HCT116 (cell line): ENCODE measurements around the gene KMT2D. TPM values are rescaled to one million over a fixed set of nuclear protein-coding genes. Genes with fewer than 3 reads are reported as not detected.

Experiments used
- ATAC-seq: fragments of 200-7000 bp; cut with Tn5 transposase; 2 replicates; pipeline ENCODE4 v1.9.1; 2020; ENCODE audit warnings: mild to moderate bottlenecking, moderate library complexity
- BruUV-seq: library from RNA; stranded (reverse); fragments of 400-500 nt; replicated peaks from 2 replicates; lab custom pipeline; 2021; lab: Mats Ljungman, UMichigan
- CTCF ChIA-PET: fragments of 300-600 bp; sonication (Branson Sonifier 250); formaldehyde crosslinking; loops from one replicate; lab custom pipeline; 2021; ENCODE audit warnings: antibody characterized with exemption; lab: Charles Lee
- POLR2A ChIA-PET: fragments of 300-600, 350-600 bp; sonication (Branson Sonifier 250); formaldehyde crosslinking; loops from one replicate; lab custom pipeline; 2021; ENCODE audit warnings: antibody characterized with exemption; lab: Charles Lee
- RAD21 ChIA-PET, 2 experiments: fragments of 300-600 bp; sonication (Branson Sonifier 250); formaldehyde crosslinking; loops; one replicate each; lab custom pipeline; 2023; ENCODE audit warnings: low total read pairs in 2 of 2; ENCODE audit not compliant: uncharacterized antibody in 2 of 2, unreplicated experiment in 2 of 2, low non-redundant PET in 1 of 2; lab: Charles Lee
- DNase-seq: peaks from one replicate; pipeline ENCODE4 v3.0.0-alpha.2; 2010; ENCODE audit warnings: low read depth, low spot score
- H2AFZ ChIP-seq: fragments of 200-600 bp; shearing (Covaris generic), sonication (generic); 2 replicates; pipeline ENCODE4 v1.6.1; 2017; ENCODE audit warnings: low read depth, mixed run types, mixed read lengths, antibody characterized with exemption, low read length; ENCODE audit not compliant: poor library complexity, severe bottlenecking
- H3K27ac ChIP-seq: 2 replicates; pipeline ENCODE4 v1.5.1; 2012; ENCODE audit warnings: low read depth, low read length
- H3K27me3 ChIP-seq: fragments of 200-600 bp; sonication (generic); 2 replicates; pipeline ENCODE4 v1.6.1; 2016; ENCODE audit warnings: mixed run types, low read length, mixed read lengths; ENCODE audit not compliant: insufficient read depth
- H3K36me3 ChIP-seq, 2 experiments: fragments of 200-500 bp in 1 of 2; fragments of 200-600 bp in 1 of 2; sonication (Bioruptor generic) in 1 of 2; sonication (generic) in 1 of 2; 2 replicates each; pipeline versions ENCODE4 v1.5.1 to v1.6.1; 2014 to 2016; ENCODE audit warnings: low read length in 2 of 2, inconsistent platforms in 1 of 2, mixed read lengths in 1 of 2, mixed run types in 1 of 2; ENCODE audit not compliant: insufficient read depth in 2 of 2, control insufficient read depth in 1 of 2
- H3K4me1 ChIP-seq, 2 experiments: fragments of 200-600 bp in 1 of 2; sonication (generic) in 1 of 2; 2 replicates each; pipeline versions ENCODE4 v1.5.1 to v1.6.1; 2012 to 2017; ENCODE audit warnings: low read length in 2 of 2, inconsistent platforms in 1 of 2, mild to moderate bottlenecking in 1 of 2, mixed read lengths in 1 of 2, mixed run types in 1 of 2, moderate library complexity in 1 of 2; ENCODE audit not compliant: insufficient read depth in 2 of 2, control insufficient read depth in 1 of 2
- H3K4me2 ChIP-seq: fragments of 200-600 bp; sonication (generic); 2 replicates; pipeline ENCODE4 v1.6.1; 2017; ENCODE audit warnings: mixed run types, low read length, mixed read lengths
- H3K4me3 ChIP-seq, 2 experiments: fragments of 200-600 bp in 1 of 2; sonication (generic) in 1 of 2; replicated peaks in 1 of 2; 2 replicates each; pipeline ENCODE4 v1.5.1; 2011 to 2016; ENCODE audit warnings: low read length in 2 of 2, control low read depth in 1 of 2, low read depth in 1 of 2, mild to moderate bottlenecking in 1 of 2, mixed read lengths in 1 of 2, mixed run types in 1 of 2
- H3K79me2 ChIP-seq: fragments of 200-600 bp; sonication (generic); 2 replicates; pipeline ENCODE4 v1.6.1; 2017; ENCODE audit warnings: mild to moderate bottlenecking, mixed run types, low read length, moderate library complexity, mixed read lengths; ENCODE audit not compliant: insufficient read depth
- H3K9ac ChIP-seq: fragments of 200-600 bp; sonication (generic); 2 replicates; pipeline ENCODE4 v1.6.1; 2016; ENCODE audit warnings: low read length, mixed read lengths
- H3K9me2 ChIP-seq: fragments of 200-600 bp; sonication (generic), shearing (Covaris generic); 2 replicates; pipeline ENCODE4 v1.6.1; 2017; ENCODE audit warnings: mixed run types, mild to moderate bottlenecking, moderate library complexity; ENCODE audit not compliant: insufficient read depth
- H3K9me3 ChIP-seq, 2 experiments: fragments of 200-500 bp in 1 of 2; fragments of 200-600 bp in 1 of 2; sonication (Bioruptor generic) in 1 of 2; sonication (generic) in 1 of 2; 2 replicates each; pipeline ENCODE4 v1.6.1; 2014 to 2017; ENCODE audit warnings: low read length in 2 of 2, mixed read lengths in 2 of 2, inconsistent platforms in 1 of 2, low read depth in 1 of 2, mild to moderate bottlenecking in 1 of 2, mixed run types in 1 of 2, moderate library complexity in 1 of 2; ENCODE audit not compliant: control insufficient read depth in 1 of 2, insufficient read depth in 1 of 2
- H4K20me1 ChIP-seq: fragments of 200-600 bp; sonication (generic), shearing (Covaris generic); 2 replicates; pipeline ENCODE4 v1.6.1; 2017; ENCODE audit warnings: mixed run types, mild to moderate bottlenecking, moderate library complexity; ENCODE audit not compliant: insufficient read depth
- CEBPB ChIP-seq: IDR thresholded peaks from 2 replicates; pipeline ENCODE4 v1.6.1; 2012; ENCODE audit warnings: low read depth
- CTCF ChIP-seq, 3 experiments: fragments of 200-600 bp in 1 of 3; sonication (generic) in 1 of 3; IDR thresholded peaks in 2 of 3; conservative IDR thresholded peaks in 1 of 3; 2 replicates each; pipeline ENCODE4 v1.5.1; 2012 to 2017; ENCODE audit warnings: low read depth in 2 of 3, low read length in 2 of 3, antibody characterized with exemption in 1 of 3, borderline replicate concordance in 1 of 3, control low read depth in 1 of 3, mild to moderate bottlenecking in 1 of 3, mixed read lengths in 1 of 3, mixed run types in 1 of 3, moderate library complexity in 1 of 3; ENCODE audit not compliant: insufficient read depth in 1 of 3
- EGR1 ChIP-seq: IDR thresholded peaks from 2 replicates; pipeline ENCODE4 v1.6.1; 2012; ENCODE audit warnings: low read depth
- MAX ChIP-seq: IDR thresholded peaks from 2 replicates; pipeline ENCODE4 v1.6.1; 2012
- POLR2A ChIP-seq: IDR thresholded peaks from 2 replicates; pipeline ENCODE4 v1.7.0; 2011; ENCODE audit warnings: borderline replicate concordance; ENCODE audit not compliant: insufficient read depth, insufficient read length; ENCODE audit errors: extremely low read depth
- RAD21 ChIP-seq: IDR thresholded peaks from 2 replicates; pipeline ENCODE4 v1.6.1; 2012; ENCODE audit warnings: low read depth, mild to moderate bottlenecking
- REST ChIP-seq: IDR thresholded peaks from 2 replicates; pipeline ENCODE4 v1.6.1; 2012; ENCODE audit warnings: low read depth
- SRF ChIP-seq: IDR thresholded peaks from 2 replicates; pipeline ENCODE4 v1.6.1; 2012; ENCODE audit warnings: low read depth
- ZFX ChIP-seq: fragments of 450-650 bp; IDR thresholded peaks from 2 replicates; pipeline ENCODE4 v1.6.1; 2017
- ZNF274 ChIP-seq: fragments of 200-500 bp; sonication (Bioruptor generic); IDR thresholded peaks from 2 replicates; pipeline ENCODE4 v1.6.1; 2014; ENCODE audit warnings: mild to moderate bottlenecking, low read depth, low read length, inconsistent platforms
- intact Hi-C: fragments of 100-400 bp; cut with micrococcal nuclease; formaldehyde crosslinking; loops from 2 replicates; pipeline ENCODE4 v1.10.0; 2022
- total RNA-seq: library from RNA; stranded (reverse); gene quantifications from one replicate; pipeline ENCODE4 v1.2.1, GENCODE V29; 2021; ENCODE audit not compliant: unreplicated experiment

KMT2D gene
- total RNA-seq, 1 experiment from 2014 or later = 71.3 TPM

- TF ChIP-seq CTCF (IDR thresholded peaks at IDR 0.05 in 2 of 3, conservative IDR thresholded peaks at IDR 0.05 in 1 of 3; ENCODE audit: borderline replicate concordance in 1 of 3, insufficient read depth in 1 of 3, low read depth in 2 of 3, low read length in 2 of 3) (no peak), ZNF274 (no peak), REST (no peak), POLR2A (no peak)
These were observed 25.5 kb upstream of the KMT2D start (continued) for GRCh38 chr12:49086116-49086515.

- BruUV-seq = no TSS peak
- ChIA-PET POLR2A (interaction anchor here (0.8 kb wide), 1 partner anchor 47 kb away, joined by 3 read pairs; the partner anchor contains the start of gene TUBA1B), CTCF (interaction anchor here (1.3 kb wide), 2 partner anchors 14 to 21 kb away, joined by 3 read pairs; no protein-coding TSS in a partner anchor), RAD21 (no interaction called here)
- H2AFZ ChIP-seq = no peak overlapping the region
- H3K27me3 ChIP-seq = no peaks in the 10 kb centered on the region
- H3K4me1 ChIP-seq = peaks cover 8 to 16% of the 10 kb centered on the region in 2 experiments
- TF ChIP-seq MAX (no peak), ZFX (no peak), SRF (no peak), REST (no peak), EGR1 (no peak), RAD21 (no peak), CEBPB (no peak)
- H3K4me2 ChIP-seq = no peak overlapping the region
- no peaks in the 10 kb centered on the region for H3K36me3 ChIP-seq
- H3K9ac ChIP-seq = no peak overlapping the region
- H3K9me2 ChIP-seq = no peaks in the 10 kb centered on the region
- H3K79me2 ChIP-seq = no peaks in the 10 kb centered on the region
- no peak for ATAC-seq
- no peak overlapping the region for H3K27ac ChIP-seq
- no peak overlapping the region for H3K4me3 ChIP-seq
- H4K20me1 ChIP-seq = no peaks in the 10 kb centered on the region
- H3K9me3 ChIP-seq = no peaks in the 10 kb centered on the region
- no peak for DNase-seq
- intact Hi-C loops = no loop called here
These were observed 23.8 kb upstream of the KMT2D start for GRCh38 chr12:49084438-49084837.
